ENCODE data around the gene NAA11. TPM values are rescaled to one million over a fixed set of nuclear protein-coding genes. Genes with fewer than 3 reads are reported as not detected.

Gene NAA11
- total and polyA plus RNA-seq, 7 experiments from 2014 or later = not detected

GRCh38 chr4:79315891-79316290, 10.0 kb downstream of the NAA11 start:
- no peak overlapping the region for H3K4me3 Mint-ChIP-seq
- intact Hi-C loops (cut with micrococcal nuclease) = no loop called here
- no peaks in the 10 kb centered on the region for H3K9me3 Mint-ChIP-seq

DNA sequence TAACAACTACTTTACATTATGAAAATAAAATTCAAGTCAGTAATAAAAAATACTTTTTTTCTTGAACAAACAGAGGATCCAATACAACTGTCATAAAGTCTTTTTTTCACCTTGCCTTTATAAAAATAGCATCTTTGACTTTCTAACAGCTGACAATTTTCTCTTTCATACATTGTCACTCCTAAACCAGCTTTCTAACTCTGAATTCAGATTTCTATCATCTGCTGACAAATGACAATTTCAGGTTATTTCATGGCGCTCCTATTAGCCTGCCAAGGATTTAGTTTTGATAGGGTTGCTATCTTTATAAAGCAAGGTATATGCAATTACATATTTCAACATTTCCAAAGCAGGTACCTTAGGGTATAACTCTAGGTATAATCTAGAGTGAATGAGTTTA, 14.6 kb downstream of the NAA11 start:
- no peaks in the 10 kb centered on the region for H3K4me1 ChIP-seq (ENCODE audit: control insufficient read depth in 2 of 2, insufficient read depth in 2 of 2, low read length in 2 of 2)

More at GRCh38 chr4:79315891-79316290, 10.0 kb downstream of the NAA11 start:
- Mint-ChIP-seq H3K4me1 (no peaks in the 10 kb centered on the region), H3K36me3 (no peaks in the 10 kb centered on the region), H3K27me3 (no peaks in the 10 kb centered on the region), H3K27ac (no peak overlapping the region)
- ATAC-seq = no peak
- POLR2A ChIA-PET = no interaction called here
- H3K4me1 ChIP-seq (ENCODE audit: control insufficient read depth in 2 of 2, insufficient read depth in 2 of 2, low read length in 2 of 2) = no peaks in the 10 kb centered on the region
- no peak overlapping the region for H3K27ac ChIP-seq (ENCODE audit: low read depth, low read length)
- peaks cover 0 to under 1% of the 10 kb centered on the region in 2 donors for H3K27me3 ChIP-seq (ENCODE audit: control insufficient read depth in 2 of 2, insufficient read depth in 2 of 2, low read length in 2 of 2)
- no peak overlapping the region for H3K4me3 ChIP-seq (ENCODE audit: low read length)
- CTCF ChIA-PET = no interaction called here
- no peaks in the 10 kb centered on the region for H3K9me3 ChIP-seq (ENCODE audit: control insufficient read depth in 2 of 3, low read length in 3 of 3)
- DNase-seq = no peak
- H3K36me3 ChIP-seq (ENCODE audit: control insufficient read depth in 2 of 3, insufficient read depth in 3 of 3, low read length in 3 of 3) = no peaks in the 10 kb centered on the region

GRCh38 chr4:79308971-79309370, 16.9 kb downstream of the NAA11 start:
- no peak overlapping the region for H3K27ac ChIP-seq (ENCODE audit: low read depth, low read length)
- Mint-ChIP-seq H3K27ac (no peak overlapping the region), H3K4me1 (peaks cover 0 to 2% (median 0%) of the 10 kb centered on the region in 7 donors), H3K4me3 (no peak overlapping the region), H3K9me3 (no peaks in the 10 kb centered on the region), H3K36me3 (no peaks in the 10 kb centered on the region), H3K27me3 (peaks cover 0 to 9% (median 7%) of the 10 kb centered on the region in 5 donors)
- no peak for DNase-seq
- H3K36me3 ChIP-seq (ENCODE audit: control insufficient read depth in 2 of 3, insufficient read depth in 3 of 3, low read length in 3 of 3) = no peaks in the 10 kb centered on the region
- intact Hi-C loops (cut with micrococcal nuclease) = no loop called here
- H3K27me3 ChIP-seq (ENCODE audit: control insufficient read depth in 2 of 2, insufficient read depth in 2 of 2, low read length in 2 of 2) = no peaks in the 10 kb centered on the region
- H3K9me3 ChIP-seq (ENCODE audit: control insufficient read depth in 2 of 3, low read length in 3 of 3) = no peaks in the 10 kb centered on the region
- ATAC-seq = no peak
- H3K4me3 ChIP-seq (ENCODE audit: low read length) = no peak overlapping the region
- POLR2A ChIA-PET = no interaction called here
- no peaks in the 10 kb centered on the region for H3K4me1 ChIP-seq (ENCODE audit: control insufficient read depth in 2 of 2, insufficient read depth in 2 of 2, low read length in 2 of 2)
- CTCF ChIA-PET = no interaction called here

More for the DNA sequence above, 14.6 kb downstream of the NAA11 start:
- intact Hi-C loops (cut with micrococcal nuclease) = no loop called here
- no peaks in the 10 kb centered on the region for H3K27me3 ChIP-seq (ENCODE audit: control insufficient read depth in 2 of 2, insufficient read depth in 2 of 2, low read length in 2 of 2)
- ChIA-PET POLR2A (no interaction called here), CTCF (no interaction called here)
- Mint-ChIP-seq H3K27me3 (peaks cover 0 to 9% (median 7%) of the 10 kb centered on the region in 5 donors), H3K9me3 (no peaks in the 10 kb centered on the region), H3K4me3 (no peak overlapping the region), H3K4me1 (peaks cover 0 to 2% (median 0%) of the 10 kb centered on the region in 7 donors), H3K27ac (no peak overlapping the region), H3K36me3 (no peaks in the 10 kb centered on the region)
- ATAC-seq = no peak
- no peaks in the 10 kb centered on the region for H3K36me3 ChIP-seq (ENCODE audit: control insufficient read depth in 2 of 3, insufficient read depth in 3 of 3, low read length in 3 of 3)
- no peak overlapping the region for H3K27ac ChIP-seq (ENCODE audit: low read depth, low read length)
- no peak for DNase-seq
- no peak overlapping the region for H3K4me3 ChIP-seq (ENCODE audit: low read length)
- no peaks in the 10 kb centered on the region for H3K9me3 ChIP-seq (ENCODE audit: control insufficient read depth in 2 of 3, low read length in 3 of 3)

DNA sequence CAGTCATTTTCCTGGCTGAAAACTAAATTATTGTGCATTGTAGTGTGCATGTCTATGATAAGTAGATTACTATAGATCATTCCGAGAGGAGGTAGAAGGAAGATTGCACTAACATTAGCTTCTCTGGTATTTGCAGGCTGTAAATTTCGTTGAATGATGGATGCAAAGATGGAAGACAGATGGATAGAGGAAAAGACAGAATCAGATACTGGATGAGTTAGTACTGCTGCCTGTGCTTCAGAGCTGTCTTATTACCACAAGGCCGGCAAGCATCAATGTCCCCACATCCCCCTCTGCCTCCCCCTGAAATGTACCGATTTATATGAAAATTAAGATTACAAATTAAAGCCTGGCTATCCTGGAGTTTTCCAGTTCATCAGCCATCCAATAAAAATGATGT, 17.7 kb downstream of the NAA11 start:
- H3K36me3 Mint-ChIP-seq = no peaks in the 10 kb centered on the region
- peaks cover 0 to 3% (median 0%) of the 10 kb centered on the region in 11 donors for H3K9me3 Mint-ChIP-seq
- Histone ChIP-seq H3K4me1 (ENCODE audit: control insufficient read depth in 2 of 2, insufficient read depth in 2 of 2, low read length in 2 of 2) (no peaks in the 10 kb centered on the region), H3K27me3 (ENCODE audit: control insufficient read depth in 2 of 2, insufficient read depth in 2 of 2, low read length in 2 of 2) (no peaks in the 10 kb centered on the region), H3K36me3 (ENCODE audit: control insufficient read depth in 2 of 3, insufficient read depth in 3 of 3, low read length in 3 of 3) (no peaks in the 10 kb centered on the region), H3K4me3 (ENCODE audit: low read length) (no peak overlapping the region), H3K27ac (ENCODE audit: low read depth, low read length) (no peak overlapping the region), H3K9me3 (ENCODE audit: control insufficient read depth in 2 of 3, low read length in 3 of 3) (no peaks in the 10 kb centered on the region)
- peaks cover 0 to 11% (median 9%) of the 10 kb centered on the region in 5 donors for H3K27me3 Mint-ChIP-seq
- DNase-seq (no peak), ATAC-seq (no peak)
- H3K27ac Mint-ChIP-seq = no peak overlapping the region
- H3K4me3 Mint-ChIP-seq = no peak overlapping the region
- CTCF ChIA-PET = no interaction called here
- POLR2A ChIA-PET = no interaction called here
- peaks cover 0 to 2% (median 0%) of the 10 kb centered on the region in 7 donors for H3K4me1 Mint-ChIP-seq
- intact Hi-C loops (cut with micrococcal nuclease) = no loop called here

DNA sequence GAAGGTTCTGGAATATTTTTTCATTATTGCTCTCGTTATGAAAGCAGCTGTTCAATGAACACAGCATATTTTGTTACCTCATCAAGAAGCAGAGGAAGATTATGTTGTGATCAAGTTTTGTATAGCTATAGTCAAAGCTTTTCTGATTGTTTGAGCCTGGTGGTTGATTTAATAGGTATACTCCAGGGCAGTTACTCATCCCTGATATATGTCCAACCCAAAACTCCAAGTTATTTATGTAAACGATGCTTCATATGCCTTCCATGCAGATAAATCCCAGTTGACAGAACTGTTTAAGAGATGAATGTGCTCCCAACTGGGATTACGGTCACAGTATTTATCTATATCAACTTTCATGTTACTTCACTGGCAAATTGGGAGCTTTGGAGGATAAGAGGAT, 19.1 kb downstream of the NAA11 start:
- Mint-ChIP-seq H3K4me1 (peaks cover 0 to 2% (median 0%) of the 10 kb centered on the region in 7 donors), H3K9me3 (peaks cover 0 to 3% (median 0%) of the 10 kb centered on the region in 11 donors), H3K36me3 (no peaks in the 10 kb centered on the region), H3K27ac (no peak overlapping the region), H3K4me3 (no peak overlapping the region), H3K27me3 (peaks cover 0 to 12% (median 9%) of the 10 kb centered on the region in 5 donors)
- Histone ChIP-seq H3K27me3 (ENCODE audit: control insufficient read depth in 2 of 2, insufficient read depth in 2 of 2, low read length in 2 of 2) (no peaks in the 10 kb centered on the region), H3K27ac (ENCODE audit: low read depth, low read length) (no peak overlapping the region), H3K9me3 (ENCODE audit: control insufficient read depth in 2 of 3, low read length in 3 of 3) (no peaks in the 10 kb centered on the region), H3K4me1 (ENCODE audit: control insufficient read depth in 2 of 2, insufficient read depth in 2 of 2, low read length in 2 of 2) (no peaks in the 10 kb centered on the region), H3K4me3 (ENCODE audit: low read length) (no peak overlapping the region), H3K36me3 (ENCODE audit: control insufficient read depth in 2 of 3, insufficient read depth in 3 of 3, low read length in 3 of 3) (no peaks in the 10 kb centered on the region)
- ChIA-PET CTCF (no interaction called here), POLR2A (no interaction called here)
- ATAC-seq (no peak), DNase-seq (no peak)
- intact Hi-C loops (cut with micrococcal nuclease) = no loop called here

DNA sequence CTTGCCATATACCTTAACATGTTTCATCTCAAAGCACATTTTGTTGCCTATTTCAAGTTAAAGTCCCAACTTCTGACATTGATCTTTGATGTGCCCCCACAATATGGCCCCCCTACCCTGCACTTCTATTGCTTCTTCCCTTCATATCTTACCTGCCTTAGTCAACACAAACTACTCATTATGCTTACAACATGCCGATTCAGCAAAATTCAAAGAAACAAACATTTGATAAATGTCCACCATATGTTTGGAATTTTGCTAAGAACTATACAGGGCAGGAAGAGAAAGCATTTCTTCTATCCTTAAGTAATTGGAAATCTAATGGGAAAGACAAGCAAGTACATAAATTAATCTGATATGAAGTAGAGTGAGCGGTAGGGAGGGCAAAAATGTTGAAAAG, 25.6 kb downstream of the NAA11 start:
- H3K4me3 ChIP-seq (ENCODE audit: low read length) = no peak overlapping the region
- Mint-ChIP-seq H3K27me3 (peaks cover 0 to 7% (median 0%) of the 10 kb centered on the region in 5 donors), H3K4me3 (no peak overlapping the region), H3K9me3 (peaks cover 0 to 3% (median 0%) of the 10 kb centered on the region in 11 donors), H3K36me3 (no peaks in the 10 kb centered on the region), H3K27ac (no peak overlapping the region), H3K4me1 (no peaks in the 10 kb centered on the region)
- no peak for DNase-seq
- intact Hi-C loops (cut with micrococcal nuclease) = no loop called here
- ATAC-seq = no peak
- H3K36me3 ChIP-seq (ENCODE audit: control insufficient read depth in 2 of 3, insufficient read depth in 3 of 3, low read length in 3 of 3) = no peaks in the 10 kb centered on the region
- ChIA-PET CTCF (no interaction called here), POLR2A (no interaction called here)
- no peaks in the 10 kb centered on the region for H3K4me1 ChIP-seq (ENCODE audit: control insufficient read depth in 2 of 2, insufficient read depth in 2 of 2, low read length in 2 of 2)
- H3K27ac ChIP-seq (ENCODE audit: low read depth, low read length) = no peak overlapping the region
- no peaks in the 10 kb centered on the region for H3K9me3 ChIP-seq (ENCODE audit: control insufficient read depth in 2 of 3, low read length in 3 of 3)
- no peaks in the 10 kb centered on the region for H3K27me3 ChIP-seq (ENCODE audit: control insufficient read depth in 2 of 2, insufficient read depth in 2 of 2, low read length in 2 of 2)

DNA sequence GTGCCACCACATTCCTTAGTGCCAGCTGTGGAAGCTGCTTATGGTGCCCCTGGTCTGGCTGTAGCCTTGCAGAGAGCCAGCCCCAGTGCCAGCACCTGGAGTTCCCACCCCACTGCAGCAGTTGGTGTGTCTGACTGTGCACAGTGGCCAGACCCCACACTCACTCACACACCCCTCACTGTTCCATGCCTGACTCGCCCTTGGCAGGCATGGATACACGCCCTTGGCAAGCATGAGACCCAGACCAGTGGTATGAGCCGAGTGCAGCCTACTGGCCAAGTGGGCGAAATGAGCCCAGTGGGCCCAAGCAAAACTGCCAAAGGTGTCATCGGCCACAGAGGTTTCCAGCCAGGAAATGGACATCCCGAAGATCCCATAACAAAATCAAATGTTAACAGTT, 27.4 kb downstream of the NAA11 start:
- Histone ChIP-seq H3K4me3 (ENCODE audit: low read length) (no peak overlapping the region), H3K36me3 (ENCODE audit: control insufficient read depth in 2 of 3, insufficient read depth in 3 of 3, low read length in 3 of 3) (no peaks in the 10 kb centered on the region), H3K27me3 (ENCODE audit: control insufficient read depth in 2 of 2, insufficient read depth in 2 of 2, low read length in 2 of 2) (no peaks in the 10 kb centered on the region), H3K9me3 (ENCODE audit: control insufficient read depth in 2 of 3, low read length in 3 of 3) (no peaks in the 10 kb centered on the region), H3K4me1 (ENCODE audit: control insufficient read depth in 2 of 2, insufficient read depth in 2 of 2, low read length in 2 of 2) (no peaks in the 10 kb centered on the region), H3K27ac (ENCODE audit: low read depth, low read length) (no peak overlapping the region)
- no peaks in the 10 kb centered on the region for H3K4me1 Mint-ChIP-seq
- H3K36me3 Mint-ChIP-seq = no peaks in the 10 kb centered on the region
- no peak overlapping the region for H3K4me3 Mint-ChIP-seq
- peaks cover 0 to 3% (median 0%) of the 10 kb centered on the region in 11 donors for H3K9me3 Mint-ChIP-seq
- DNase-seq = no peak
- intact Hi-C loops (cut with micrococcal nuclease) = no loop called here
- POLR2A ChIA-PET = no interaction called here
- ATAC-seq = no peak
- H3K27ac Mint-ChIP-seq = no peak overlapping the region
- peaks cover 0 to 7% (median 0%) of the 10 kb centered on the region in 5 donors for H3K27me3 Mint-ChIP-seq
- CTCF ChIA-PET = no interaction called here

Measured in naive thymus-derived CD4-positive, alpha-beta T cell (primary cell).